PC-9 (cell line): ENCODE results near the gene ERBB4. TPM values are rescaled to one million over a fixed set of nuclear protein-coding genes. Genes with fewer than 3 reads are reported as not detected.

Experiments
- BruUV-seq: library from RNA; stranded (reverse); fragments of 400-500 nt; replicated peaks from 2 replicates; lab custom pipeline; 2021; lab: Mats Ljungman, UMichigan
- CTCF ChIA-PET: fragments of 300-600 bp; sonication (Branson Sonifier 250); formaldehyde crosslinking; loops from one replicate; lab custom pipeline; 2022; ENCODE audit warnings: antibody characterized with exemption; lab: Charles Lee
- POLR2A ChIA-PET: fragments of 300-600 bp; sonication (Branson Sonifier 250); formaldehyde crosslinking; loops from one replicate; lab custom pipeline; 2022; ENCODE audit warnings: antibody characterized with exemption; ENCODE audit not compliant: unreplicated experiment; lab: Charles Lee
- DNase-seq, 2 experiments: peaks; one replicate each; pipeline versions ENCODE4 v3.0.0 to v3.0.0-alpha.2; 2015 to 2022; ENCODE audit warnings: mixed read lengths in 1 of 2
- H2AFZ ChIP-seq: fragments of 200-600 bp; sonication (generic); 2 replicates; pipeline ENCODE4 v1.8.1; 2017; ENCODE audit warnings: antibody characterized with exemption
- H3F3A ChIP-seq: fragments of 200-600 bp; sonication (generic); 2 replicates; pipeline ENCODE4 v1.8.1; 2017; ENCODE audit warnings: antibody characterized with exemption, mild to moderate bottlenecking, low read depth; ENCODE audit not compliant: insufficient read depth
- H3K27ac ChIP-seq: fragments of 200-600 bp; sonication (generic); 2 replicates; pipeline ENCODE4 v1.6.1; 2016; ENCODE audit warnings: mixed run types
- H3K27me3 ChIP-seq: fragments of 200-600 bp; sonication (generic); 2 replicates; pipeline ENCODE4 v1.6.1; 2016; ENCODE audit warnings: low read depth, mixed run types; ENCODE audit not compliant: insufficient read depth
- H3K36me3 ChIP-seq: fragments of 200-600 bp; sonication (generic); 2 replicates; pipeline ENCODE4 v1.6.1; 2016; ENCODE audit warnings: low read depth, mixed run types
- H3K4me1 ChIP-seq: fragments of 200-600 bp; sonication (generic); replicated peaks from 2 replicates; pipeline ENCODE4 v1.6.1; 2016; ENCODE audit warnings: mixed run types; ENCODE audit not compliant: insufficient read depth
- H3K4me2 ChIP-seq: fragments of 200-600 bp; sonication (generic); 2 replicates; pipeline ENCODE4 v1.6.1; 2017; ENCODE audit warnings: mixed run types
- H3K4me3 ChIP-seq: fragments of 200-600 bp; sonication (generic); 2 replicates; pipeline ENCODE4 v1.6.1; 2016; ENCODE audit warnings: mixed run types
- H3K79me2 ChIP-seq: fragments of 200-600 bp; sonication (generic); 2 replicates; pipeline ENCODE4 v1.6.1; 2017; ENCODE audit warnings: low read depth, mixed run types
- H3K9me2 ChIP-seq: fragments of 200-600 bp; sonication (generic); 2 replicates; pipeline ENCODE4 v1.8.1; 2017; ENCODE audit warnings: mild to moderate bottlenecking; ENCODE audit not compliant: insufficient read depth
- H3K9me3 ChIP-seq: fragments of 200-600 bp; sonication (generic); 2 replicates; pipeline ENCODE4 v1.8.1; 2016; ENCODE audit warnings: low read depth; ENCODE audit not compliant: insufficient read depth
- H4K20me1 ChIP-seq: fragments of 200-600 bp; sonication (generic); 2 replicates; pipeline ENCODE4 v1.8.1; 2017; ENCODE audit not compliant: insufficient read depth
- EZH2 ChIP-seq: fragments of 200-600 bp; sonication (generic); IDR thresholded peaks from 2 replicates; pipeline ENCODE4 v1.8.0; 2017; ENCODE audit warnings: antibody characterized with exemption, low read depth
- intact Hi-C: fragments of 100-400 bp; cut with micrococcal nuclease; formaldehyde crosslinking; loops from one replicate; pipeline ENCODE4 v1.10.0; 2022; ENCODE audit not compliant: unreplicated experiment
- total RNA-seq: library from RNA; stranded (reverse); gene quantifications from 2 replicates; pipeline ENCODE4 v1.2.3, GENCODE V29; 2021
- TF ChIP-seq, protein P1 (sequence below): fragments of 200-600 bp; sonication (generic); conservative IDR thresholded peaks from 2 replicates; pipeline ENCODE4 v1.6.1; 2017; ENCODE audit warnings: mixed run types, antibody characterized with exemption, mild to moderate bottlenecking, moderate library complexity

The ERBB4 gene
- total RNA-seq, 1 experiment from 2014 or later, result not detected

DNA sequence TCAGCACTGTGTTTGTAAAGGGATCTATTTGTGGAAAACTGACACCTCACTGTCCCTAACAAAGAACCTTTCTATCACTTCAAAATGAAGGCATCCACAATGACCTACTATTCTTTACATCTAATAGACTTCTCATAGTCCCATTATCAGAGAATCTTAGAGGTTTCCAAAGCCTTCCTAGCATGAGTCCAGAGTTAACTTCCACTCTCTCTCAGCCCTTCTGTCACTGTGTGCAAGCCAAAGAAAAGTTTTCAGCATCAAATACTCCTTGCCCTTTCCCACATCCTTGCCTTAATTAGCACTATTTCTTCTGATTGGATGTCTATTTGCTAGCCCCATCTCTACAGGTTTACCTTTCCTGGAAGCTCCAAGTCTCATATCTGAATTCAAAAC lies 178.5 kb downstream of the ERBB4 start:
- Histone ChIP-seq H3K4me2 (no peak overlapping the region), H3F3A (no peaks in the 10 kb centered on the region), H3K27me3 (no peaks in the 10 kb centered on the region), H2AFZ (no peak overlapping the region), H3K27ac (no peak overlapping the region), H3K36me3 (no peaks in the 10 kb centered on the region), H3K79me2 (no peaks in the 10 kb centered on the region), H3K4me1 (no peaks in the 10 kb centered on the region), H3K9me2 (no peaks in the 10 kb centered on the region), H3K4me3 (no peak overlapping the region), H3K9me3 (no peaks in the 10 kb centered on the region), H4K20me1 (no peaks in the 10 kb centered on the region)
- ChIA-PET POLR2A (no interaction called here), CTCF (no interaction called here)
- no peak for TF ChIP-seq EZH2
- TF ChIP-seq, protein P1, sequence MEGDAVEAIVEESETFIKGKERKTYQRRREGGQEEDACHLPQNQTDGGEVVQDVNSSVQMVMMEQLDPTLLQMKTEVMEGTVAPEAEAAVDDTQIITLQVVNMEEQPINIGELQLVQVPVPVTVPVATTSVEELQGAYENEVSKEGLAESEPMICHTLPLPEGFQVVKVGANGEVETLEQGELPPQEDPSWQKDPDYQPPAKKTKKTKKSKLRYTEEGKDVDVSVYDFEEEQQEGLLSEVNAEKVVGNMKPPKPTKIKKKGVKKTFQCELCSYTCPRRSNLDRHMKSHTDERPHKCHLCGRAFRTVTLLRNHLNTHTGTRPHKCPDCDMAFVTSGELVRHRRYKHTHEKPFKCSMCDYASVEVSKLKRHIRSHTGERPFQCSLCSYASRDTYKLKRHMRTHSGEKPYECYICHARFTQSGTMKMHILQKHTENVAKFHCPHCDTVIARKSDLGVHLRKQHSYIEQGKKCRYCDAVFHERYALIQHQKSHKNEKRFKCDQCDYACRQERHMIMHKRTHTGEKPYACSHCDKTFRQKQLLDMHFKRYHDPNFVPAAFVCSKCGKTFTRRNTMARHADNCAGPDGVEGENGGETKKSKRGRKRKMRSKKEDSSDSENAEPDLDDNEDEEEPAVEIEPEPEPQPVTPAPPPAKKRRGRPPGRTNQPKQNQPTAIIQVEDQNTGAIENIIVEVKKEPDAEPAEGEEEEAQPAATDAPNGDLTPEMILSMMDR, result no peak
- no TSS peak for BruUV-seq
- intact Hi-C loops, result no loop called here
- DNase-seq, result no peak

DNA sequence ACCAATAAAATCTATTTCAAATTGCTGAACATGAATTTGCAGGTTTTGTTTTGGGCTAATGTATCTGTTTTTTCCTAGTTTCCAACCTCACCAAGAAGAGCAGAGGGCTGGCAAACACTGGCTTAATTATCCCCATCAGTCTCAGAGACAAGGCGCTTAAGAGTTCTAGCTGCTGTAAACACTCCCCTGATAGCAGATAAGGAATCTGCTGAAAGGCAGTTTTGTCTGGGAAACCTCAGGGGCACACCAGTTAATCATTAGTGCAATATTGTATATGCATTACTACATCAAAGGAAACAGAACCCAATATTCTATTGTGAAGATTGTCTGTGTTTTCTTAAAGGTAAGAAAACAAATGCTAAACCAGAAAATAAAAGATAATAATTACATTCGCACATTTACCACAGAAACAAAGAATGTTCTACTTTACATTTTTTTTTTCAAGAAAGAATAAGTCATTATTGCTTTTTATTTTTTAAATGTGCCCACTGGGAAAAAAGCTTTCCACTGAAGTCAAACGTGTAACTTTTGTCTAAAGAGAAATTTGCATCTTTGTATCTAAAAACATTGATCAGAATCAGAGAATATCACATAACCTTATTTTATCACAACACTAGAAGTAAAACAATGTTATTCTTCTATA lies 179.1 kb downstream of the ERBB4 start:
- no peak for DNase-seq
- POLR2A ChIA-PET, result no interaction called here
- no peaks in the 10 kb centered on the region for H3K27me3 ChIP-seq
- H3K4me3 ChIP-seq, result no peak overlapping the region
- H3K79me2 ChIP-seq, result no peaks in the 10 kb centered on the region
- no peak overlapping the region for H3K27ac ChIP-seq
- TF ChIP-seq EZH2, result no peak
- TF ChIP-seq, protein P1, result no peak
- no TSS peak for BruUV-seq
- H2AFZ ChIP-seq, result no peak overlapping the region
- no peak overlapping the region for H3K4me2 ChIP-seq
- CTCF ChIA-PET, result no interaction called here
- H3K36me3 ChIP-seq, result no peaks in the 10 kb centered on the region
- H3K9me2 ChIP-seq, result no peaks in the 10 kb centered on the region
- no peaks in the 10 kb centered on the region for H3F3A ChIP-seq
- no peaks in the 10 kb centered on the region for H4K20me1 ChIP-seq
- intact Hi-C loops, result no loop called here
- H3K9me3 ChIP-seq, result no peaks in the 10 kb centered on the region
- H3K4me1 ChIP-seq, result no peaks in the 10 kb centered on the region

DNA sequence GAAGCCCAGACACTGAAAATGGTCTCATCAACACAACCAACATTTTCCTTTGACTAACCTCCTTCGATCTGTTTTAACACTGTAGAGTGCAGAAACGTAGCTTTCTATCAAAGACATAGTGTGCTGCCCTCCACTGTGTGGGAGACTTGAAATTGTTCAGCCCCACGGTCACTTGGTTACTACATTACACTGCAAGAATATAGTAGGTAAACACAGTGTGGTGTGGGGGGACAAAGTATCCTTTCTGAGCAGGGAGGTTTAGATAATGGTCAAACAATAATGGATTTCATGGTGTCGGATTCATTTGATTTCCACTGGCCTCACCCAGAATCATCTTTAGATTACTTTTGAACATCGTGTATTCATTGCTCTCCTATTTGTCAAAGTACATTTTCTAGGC lies 181.0 kb downstream of the ERBB4 start:
- H3K36me3 ChIP-seq, result no peaks in the 10 kb centered on the region
- H3F3A ChIP-seq, result no peaks in the 10 kb centered on the region
- H2AFZ ChIP-seq, result no peak overlapping the region
- no peaks in the 10 kb centered on the region for H3K9me3 ChIP-seq
- H3K27ac ChIP-seq, result no peak overlapping the region
- intact Hi-C loops, result no loop called here
- DNase-seq, result no peak
- ChIA-PET POLR2A (no interaction called here), CTCF (interaction anchor here (0.6 to 0.7 kb wide), 2 partner anchors 876 to 1786 kb away, joined by 3 read pairs; no protein-coding TSS in a partner anchor)
- no peaks in the 10 kb centered on the region for H3K9me2 ChIP-seq
- no peaks in the 10 kb centered on the region for H3K79me2 ChIP-seq
- no TSS peak for BruUV-seq
- no peak overlapping the region for H3K4me2 ChIP-seq
- H3K4me3 ChIP-seq, result no peak overlapping the region
- H4K20me1 ChIP-seq, result no peaks in the 10 kb centered on the region
- no peaks in the 10 kb centered on the region for H3K27me3 ChIP-seq
- no peak for TF ChIP-seq EZH2
- TF ChIP-seq, protein P1, result no peak
- no peaks in the 10 kb centered on the region for H3K4me1 ChIP-seq
